OCI-LY7 (cell line): ENCODE data around the gene RAB6B.

ENCODE experiments used
- CTCF ChIP-seq: fragments of 200-600 bp; sonication (generic); conservative IDR thresholded peaks from 2 replicates; pipeline ENCODE4 v1.5.1; 2014; ENCODE audit warnings: mild to moderate bottlenecking, antibody characterized with exemption, low read length, moderate library complexity, mixed read lengths
- EZH2phosphoT487 ChIP-seq: fragments of 200-600 bp; sonication (generic); IDR thresholded peaks from 2 replicates; pipeline ENCODE4 v1.6.1; 2018; ENCODE audit warnings: low read depth, borderline replicate concordance, mild to moderate bottlenecking, mixed run types, antibody characterized with exemption, low read length, moderate library complexity, mixed read lengths

DNA sequence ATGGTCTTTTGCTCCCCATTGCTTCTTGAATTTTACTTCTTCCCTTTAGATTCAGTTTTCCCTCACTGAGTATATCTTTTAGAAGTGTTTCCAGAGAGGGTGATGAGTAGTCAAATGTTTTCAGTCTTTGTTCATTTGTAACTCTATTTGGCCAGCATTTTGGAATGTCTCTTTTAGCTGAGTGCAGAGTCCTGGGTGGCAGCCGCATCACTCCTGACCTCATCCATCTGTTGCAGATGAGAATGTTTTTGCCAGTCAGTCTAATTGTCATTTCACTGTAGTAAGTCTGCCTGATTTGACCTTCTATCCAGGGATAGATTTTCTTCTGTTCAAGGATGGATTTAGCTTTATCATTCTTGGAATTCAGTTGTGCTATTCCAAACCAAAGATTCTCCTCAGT, 82.8 kb downstream of the RAB6B start:
- no peak for TF ChIP-seq CTCF
- no peak for TF ChIP-seq EZH2phosphoT487
